NCI-H1436 treated with DMSO at 0.1 percent for 48 hours (cell line): ENCODE measurements around the gene DZANK1.
"Not testable (repeated sequence)": the region's sequence is repeated elsewhere in the genome, so short reads cannot be mapped to it uniquely, and the experiment has no call there.

ENCODE experiments used
- DNase-seq: peaks from one replicate; lab custom pipeline; 2025; lab: John Stamatoyannopoulos, UW

Gene DZANK1

GRCh38 chr20:18436847-18437246, 30.0 kb downstream of the DZANK1 start:
- no peak for DNase-seq

- no peak for DNase-seq
Observed at GRCh38 chr20:18431206-18431605, 35.6 kb downstream of the DZANK1 start.

GRCh38 chr20:18430172-18430826, 36.5 kb downstream of the DZANK1 start:
- DNase-seq = no peak

GRCh38 chr20:18428490-18429173, 38.2 kb downstream of the DZANK1 start:
- no peak for DNase-seq

- no peak for DNase-seq
Observed at GRCh38 chr20:18427214-18427613, 39.6 kb downstream of the DZANK1 start.

GRCh38 chr20:18421608-18422007, 45.2 kb downstream of the DZANK1 start:
- no peak for DNase-seq

GRCh38 chr20:18416486-18416885, 50.3 kb downstream of the DZANK1 start:
- DNase-seq = no peak

- no peak for DNase-seq
Observed at GRCh38 chr20:18414140-18414539, 52.7 kb downstream of the DZANK1 start.

GRCh38 chr20:18412221-18412901, 54.5 kb downstream of the DZANK1 start:
- no peak for DNase-seq

GRCh38 chr20:18405826-18406225, 61.0 kb downstream of the DZANK1 start:
- no peak for DNase-seq

GRCh38 chr20:18404172-18404571, 62.7 kb downstream of the DZANK1 start:
- no peak for DNase-seq

GRCh38 chr20:18403269-18403668, 63.6 kb downstream of the DZANK1 start:
- DNase-seq = no peak

- no peak for DNase-seq
Observed at GRCh38 chr20:18401305-18401704, 65.5 kb downstream of the DZANK1 start.

- DNase-seq = no peak
Observed at GRCh38 chr20:18400460-18400859, 66.4 kb downstream of the DZANK1 start.

GRCh38 chr20:18398713-18399112, 68.1 kb downstream of the DZANK1 start:
- DNase-seq = not testable (repeated sequence)

- no peak for DNase-seq
Observed at GRCh38 chr20:18397030-18397429, 69.8 kb downstream of the DZANK1 start.

GRCh38 chr20:18395544-18395943, 71.3 kb downstream of the DZANK1 start:
- DNase-seq = no peak

- no peak for DNase-seq
Observed at GRCh38 chr20:18394363-18394762, 72.5 kb downstream of the DZANK1 start.

GRCh38 chr20:18391686-18392085, 75.1 kb downstream of the DZANK1 start:
- DNase-seq = no peak

GRCh38 chr20:18390201-18390600, 76.6 kb downstream of the DZANK1 start:
- DNase-seq = no peak

- DNase-seq = no peak
Observed at GRCh38 chr20:18388860-18389259, 78.0 kb downstream of the DZANK1 start.

GRCh38 chr20:18380908-18381529, 85.8 kb downstream of the DZANK1 start:
- DNase-seq = no peak
